Occipital lobe (tissue), 2 donors: ENCODE results near the gene RAMAC. TPM values are rescaled to one million over a fixed set of nuclear protein-coding genes. Genes with fewer than 3 reads are reported as not detected.
"Not testable (repeated sequence)": the region's sequence is repeated elsewhere in the genome, so short reads cannot be mapped to it uniquely, and the experiment has no call there.

ENCODE experiments used
- DNase-seq: peaks from one replicate; lab custom pipeline; 2025; lab: John Stamatoyannopoulos, UW
- total RNA-seq: library from RNA; depleted of rRNA; stranded (reverse); fragments of >200 nt; gene quantifications from one replicate; pipeline ENCODE4 v1.2.3, GENCODE V29; 2014

Gene RAMAC
- total RNA-seq: 41.5 TPM

DNA sequence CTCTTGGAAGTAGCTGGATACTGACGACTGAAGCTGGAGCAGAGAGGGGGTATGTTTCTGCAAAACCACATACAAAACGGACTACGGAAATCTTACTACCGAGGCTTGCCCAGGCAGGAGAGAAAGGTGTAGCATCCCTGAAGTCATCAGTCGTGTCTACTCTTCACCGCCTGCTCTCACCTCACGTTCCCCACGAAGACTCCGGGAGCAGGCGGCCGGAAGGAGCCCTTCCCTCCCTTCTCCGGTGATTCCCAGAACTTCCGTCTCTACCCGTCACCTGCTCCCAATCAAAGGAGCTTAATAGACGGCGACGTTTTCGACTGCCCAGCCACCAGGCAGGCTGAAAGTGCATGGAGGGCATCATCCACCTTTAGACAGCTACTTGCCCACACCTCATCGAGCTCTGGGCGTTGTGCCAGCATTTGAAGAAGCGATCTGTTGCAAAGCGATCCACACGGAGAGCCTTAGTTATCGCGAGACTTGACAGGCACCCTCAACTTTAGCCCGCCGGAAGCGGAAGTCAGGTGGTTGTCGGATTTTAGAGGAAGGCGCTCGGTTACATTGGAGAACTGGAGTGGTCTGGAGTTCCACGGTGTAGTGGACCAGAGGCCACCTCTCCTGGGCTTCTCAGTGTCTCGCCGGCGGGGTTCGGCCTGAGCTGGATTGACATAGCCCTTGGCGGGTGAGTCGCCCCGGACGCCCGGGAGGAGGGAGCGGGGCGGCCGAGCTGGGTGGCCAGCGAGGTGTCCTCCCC, at the start of gene RAMAC:
TSS of gene RAMAC (plus strand) at position 523 of the 754 bp plus-strand sequence. CDS start 2,809 bp downstream, outside the sequence.
- DNase-seq: peak; percentile 93

DNA sequence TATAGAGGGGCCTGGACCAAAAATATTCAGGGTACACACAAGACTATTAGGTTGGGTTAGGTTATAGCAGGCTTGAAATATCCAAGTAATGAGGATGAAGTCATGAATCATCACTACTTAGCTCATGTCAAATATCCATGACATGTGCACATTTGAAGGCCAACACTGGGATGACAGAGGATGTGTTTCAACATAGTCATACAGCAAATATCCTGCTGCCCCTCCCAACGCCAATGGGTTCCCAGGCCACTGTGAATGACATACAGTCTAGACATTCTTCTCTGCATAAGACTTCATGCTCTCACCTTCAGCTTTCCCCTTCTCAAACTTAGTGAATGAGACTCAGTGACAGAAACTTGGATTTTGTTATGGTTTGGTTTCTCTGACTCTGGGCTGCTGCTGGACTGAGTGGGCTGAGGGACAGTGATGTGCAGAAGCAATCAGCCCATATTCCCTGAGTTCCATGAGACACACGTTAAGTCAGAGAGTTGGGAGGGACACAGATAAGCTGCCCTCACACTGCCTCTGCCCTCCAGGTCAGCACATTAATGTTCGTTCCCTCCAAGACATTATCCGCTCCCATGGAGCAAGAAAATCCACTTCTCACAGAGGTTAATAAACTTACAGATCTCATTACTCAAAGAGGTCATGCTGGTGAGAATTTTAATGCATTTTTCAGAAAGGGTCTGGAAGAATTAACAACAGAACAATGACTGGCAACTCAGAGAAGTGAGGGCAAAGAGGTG, 48.9 kb upstream of the RAMAC start:
- no peak for DNase-seq

DNA sequence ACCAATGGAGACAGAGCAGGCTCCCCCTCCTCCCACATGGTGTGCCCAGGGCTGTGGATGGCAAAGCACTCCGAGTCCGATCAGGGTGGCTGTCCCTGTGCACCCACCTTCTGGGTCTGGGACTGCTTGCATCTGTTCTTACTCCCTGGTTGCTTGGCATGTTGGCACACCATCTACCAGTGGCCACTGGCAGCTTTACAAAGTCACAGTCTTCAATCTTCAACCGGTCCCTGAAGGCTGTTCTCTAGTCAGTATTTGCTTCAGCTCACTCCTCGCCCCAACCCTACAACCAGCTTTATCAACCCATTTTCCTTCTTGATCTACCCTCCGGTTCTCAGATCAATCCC, 48.3 kb upstream of the RAMAC start:
- DNase-seq: no peak

DNA sequence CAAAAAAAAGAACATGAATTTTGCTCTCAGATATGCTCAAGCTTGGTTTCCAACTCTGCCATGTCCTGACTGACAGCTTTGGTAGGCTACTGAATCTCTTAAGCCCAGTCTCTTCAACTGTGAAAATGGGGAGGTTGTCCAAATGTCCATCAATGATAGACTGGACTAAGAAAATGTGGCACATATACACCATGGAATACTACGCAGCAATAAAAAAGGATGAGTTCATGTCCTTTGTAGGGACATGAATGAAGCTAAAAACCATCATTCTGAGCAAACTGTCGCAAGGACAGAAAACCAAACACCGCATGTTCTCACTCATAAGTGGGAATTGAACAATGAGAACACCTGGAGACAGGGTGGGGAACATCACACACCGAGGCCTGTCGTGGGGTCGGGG, 46.3 kb upstream of the RAMAC start:
- not testable (repeated sequence) for DNase-seq

DNA sequence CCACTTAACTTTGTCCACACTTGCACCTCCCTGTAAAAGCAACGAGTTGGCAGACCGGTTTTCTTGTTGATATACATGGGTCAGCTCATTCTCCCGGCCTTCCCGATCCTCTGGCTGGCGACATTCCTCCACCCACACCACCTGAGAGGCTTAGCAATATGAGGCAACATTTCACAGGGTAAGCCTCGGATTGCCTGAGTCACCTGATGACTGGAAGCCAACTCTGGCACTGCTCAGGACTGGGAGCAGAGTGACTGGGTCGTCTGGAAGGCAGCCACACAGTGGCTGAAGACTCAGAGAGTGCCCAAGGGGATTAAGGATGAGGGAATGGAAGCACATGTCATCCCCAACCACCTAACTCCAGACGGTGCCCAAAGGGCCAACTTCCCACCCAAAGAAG, 43.3 kb upstream of the RAMAC start:
- no peak for DNase-seq

DNA sequence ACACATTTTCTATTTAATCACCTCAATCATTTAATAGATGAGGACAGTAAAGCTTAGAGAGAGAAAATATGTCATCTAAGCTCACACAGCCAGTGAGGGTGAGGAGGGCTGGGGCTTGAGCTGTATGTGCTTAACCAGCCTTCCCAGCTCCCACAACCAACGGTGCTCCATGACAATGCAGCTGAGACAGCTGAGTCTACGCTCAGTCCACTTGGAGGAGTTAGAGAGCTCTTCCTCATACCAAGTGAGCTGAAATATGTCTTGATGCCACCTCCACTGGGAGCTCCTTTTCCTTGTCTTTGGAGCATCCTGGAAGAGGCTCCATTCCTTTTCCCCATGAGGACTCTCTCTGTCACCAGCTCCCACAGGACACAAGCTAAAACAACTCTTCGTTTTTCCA, 42.8 kb upstream of the RAMAC start:
- no peak for DNase-seq

DNA sequence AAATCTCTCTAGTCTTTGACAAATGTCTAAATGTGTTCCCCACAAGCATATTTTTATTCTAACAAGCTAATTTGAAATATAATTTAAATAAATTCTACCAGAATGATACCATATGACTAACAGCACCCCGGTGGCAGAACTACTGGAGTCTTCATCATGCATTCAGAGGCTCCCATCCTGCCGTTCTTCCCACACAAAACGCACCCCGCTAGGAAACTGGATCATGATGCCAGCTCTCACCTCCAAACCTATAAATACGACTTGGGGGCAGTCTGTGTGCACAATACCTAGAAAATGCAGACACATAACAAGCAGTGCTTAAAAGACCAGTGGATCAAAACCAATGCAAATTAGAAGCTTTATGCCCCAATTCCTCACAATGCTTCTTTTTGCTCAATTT, 42.0 kb upstream of the RAMAC start:
- DNase-seq: no peak

DNA sequence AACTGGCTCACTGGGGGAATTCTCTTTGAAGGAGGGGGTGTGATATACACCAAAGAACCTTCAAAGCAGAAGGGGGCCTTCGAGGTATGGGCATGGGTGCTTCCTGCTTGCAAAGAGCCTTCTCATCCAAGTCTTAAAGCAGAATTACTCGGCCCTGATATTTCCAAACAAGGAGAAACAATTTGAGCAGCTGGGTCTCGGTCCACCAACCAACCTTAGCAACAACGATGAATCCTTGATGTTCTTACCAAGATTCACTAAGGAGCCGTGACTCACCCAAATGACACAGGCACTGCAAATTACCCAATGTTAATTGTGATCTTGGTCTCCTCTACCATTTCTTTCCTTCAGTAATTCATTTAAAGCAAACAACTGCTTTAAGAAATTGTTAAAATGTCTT, 41.2 kb upstream of the RAMAC start:
- DNase-seq: no peak

DNA sequence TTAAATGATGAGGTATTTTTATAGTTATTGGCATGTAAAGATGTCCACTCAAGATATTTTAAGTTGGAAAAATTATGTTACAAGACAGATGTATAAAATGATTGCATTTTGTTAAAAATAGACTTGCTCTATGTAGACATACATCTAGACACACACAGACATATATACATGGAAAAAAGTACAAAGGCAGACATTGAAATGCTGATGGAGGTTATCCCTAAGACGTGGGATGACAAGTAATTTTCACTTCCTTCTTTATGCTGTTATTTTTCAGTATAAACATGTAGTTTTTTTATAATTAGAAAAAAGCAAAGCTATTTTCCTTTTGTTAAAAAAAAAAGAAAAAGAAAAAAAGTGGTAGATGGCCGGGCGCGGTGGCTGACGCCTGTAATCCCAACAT, 40.7 kb upstream of the RAMAC start:
- DNase-seq: no peak

DNA sequence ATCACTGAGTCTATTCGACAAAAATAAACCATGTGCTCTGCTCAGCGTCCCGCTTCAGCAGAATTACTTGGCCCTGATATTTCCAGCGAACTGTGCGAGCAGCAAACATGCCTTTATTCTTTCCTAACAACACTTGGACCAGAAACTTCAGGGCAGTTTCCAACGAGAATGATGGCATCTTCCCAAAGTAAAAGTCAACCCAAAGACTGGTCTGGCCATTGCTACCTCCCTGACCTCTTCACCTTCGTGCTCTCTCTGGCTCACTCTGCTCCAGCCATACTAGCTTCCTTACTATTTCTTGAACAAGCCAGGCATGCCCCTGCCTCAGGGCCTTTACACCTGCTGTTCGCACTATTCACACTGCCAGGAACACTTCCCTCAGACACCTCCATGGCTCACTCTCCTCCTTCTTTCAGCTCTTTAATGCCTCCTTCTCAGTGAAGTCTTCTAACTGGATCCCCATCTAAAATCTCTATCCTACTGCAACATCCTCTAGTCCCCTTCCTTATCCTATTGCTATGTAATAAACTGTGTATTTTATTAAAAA, 39.8 kb upstream of the RAMAC start:
- DNase-seq: no peak

DNA sequence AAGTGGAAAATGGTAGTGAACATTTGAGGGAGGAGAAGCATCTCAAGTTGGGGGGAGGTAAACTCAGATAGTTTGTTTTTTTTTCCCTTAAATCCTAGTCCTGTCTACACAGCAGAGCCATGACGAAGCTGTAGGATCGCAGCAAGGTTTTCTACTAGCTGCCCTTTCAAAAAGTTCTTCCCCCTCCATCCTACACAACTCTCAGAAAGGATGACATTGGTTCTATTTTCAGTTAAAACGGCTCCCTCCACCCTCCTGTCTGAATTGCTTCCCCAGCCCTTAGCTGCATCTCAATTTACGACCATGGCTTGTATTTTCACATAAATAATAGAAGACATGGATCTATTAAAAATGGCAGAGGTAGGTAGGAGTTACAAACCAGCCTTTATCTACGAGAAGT, 35.7 kb upstream of the RAMAC start:
- DNase-seq: no peak

DNA sequence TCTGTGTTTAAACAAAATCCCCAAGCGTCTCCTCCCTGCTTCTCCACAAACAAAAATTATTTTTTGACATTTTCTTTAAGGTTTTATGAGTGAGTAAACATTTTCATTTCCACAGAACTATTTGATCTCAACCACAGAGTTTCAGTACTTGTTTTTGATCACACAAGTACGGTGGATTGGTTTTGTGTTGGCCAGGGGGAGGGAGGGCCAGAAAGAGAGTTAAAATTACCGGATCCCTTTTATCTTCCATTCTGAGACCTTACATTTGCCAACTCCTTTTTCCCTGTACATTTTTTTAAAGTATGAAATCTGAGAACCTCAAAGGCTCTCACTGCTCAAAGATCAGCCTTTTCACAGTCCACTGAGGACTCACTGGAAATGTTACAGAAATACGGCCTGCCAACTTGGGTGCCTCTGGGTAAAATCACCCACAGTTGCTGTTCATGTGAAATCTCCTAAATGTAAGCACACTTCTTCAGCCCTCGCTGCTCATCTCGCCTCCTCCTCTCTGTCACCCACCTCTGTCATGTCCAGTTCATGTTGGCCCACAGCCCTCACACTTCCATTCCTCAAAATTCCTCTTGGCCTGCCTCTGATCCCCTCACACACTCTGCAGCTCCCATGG, 35.2 kb upstream of the RAMAC start:
- DNase-seq: no peak

DNA sequence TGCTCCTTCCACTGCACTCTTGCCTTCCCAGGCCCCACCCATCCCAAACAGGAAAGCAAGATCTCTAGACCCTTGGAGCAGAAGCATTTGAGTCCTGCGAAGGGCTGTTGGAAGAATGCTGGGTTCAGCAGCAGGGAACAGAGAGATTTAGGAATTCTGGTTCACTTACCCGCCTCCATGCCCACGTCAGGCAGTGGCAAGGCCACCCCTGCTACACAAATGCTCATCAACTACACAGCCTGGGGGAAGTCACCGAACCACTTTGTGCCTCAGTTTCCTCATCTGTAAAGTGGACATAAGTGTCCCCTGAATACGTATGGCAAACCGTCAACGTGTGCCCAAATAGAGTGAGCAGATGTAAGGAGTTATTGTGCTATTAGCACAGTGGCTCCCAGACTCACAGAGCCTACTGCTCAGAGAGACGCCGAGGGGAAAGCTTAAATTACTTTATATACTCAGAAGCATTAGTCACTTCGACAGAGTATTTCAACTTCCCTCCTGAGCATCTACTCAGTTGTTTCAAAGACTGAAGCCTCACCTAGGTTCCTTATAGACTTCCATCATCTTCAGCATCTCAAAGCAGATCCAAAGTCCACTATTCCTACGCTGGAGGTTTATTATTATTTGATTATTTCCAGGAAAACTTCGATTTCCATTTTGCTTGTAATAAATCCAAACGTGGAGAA, 34.4 kb upstream of the RAMAC start:
- DNase-seq: no peak

DNA sequence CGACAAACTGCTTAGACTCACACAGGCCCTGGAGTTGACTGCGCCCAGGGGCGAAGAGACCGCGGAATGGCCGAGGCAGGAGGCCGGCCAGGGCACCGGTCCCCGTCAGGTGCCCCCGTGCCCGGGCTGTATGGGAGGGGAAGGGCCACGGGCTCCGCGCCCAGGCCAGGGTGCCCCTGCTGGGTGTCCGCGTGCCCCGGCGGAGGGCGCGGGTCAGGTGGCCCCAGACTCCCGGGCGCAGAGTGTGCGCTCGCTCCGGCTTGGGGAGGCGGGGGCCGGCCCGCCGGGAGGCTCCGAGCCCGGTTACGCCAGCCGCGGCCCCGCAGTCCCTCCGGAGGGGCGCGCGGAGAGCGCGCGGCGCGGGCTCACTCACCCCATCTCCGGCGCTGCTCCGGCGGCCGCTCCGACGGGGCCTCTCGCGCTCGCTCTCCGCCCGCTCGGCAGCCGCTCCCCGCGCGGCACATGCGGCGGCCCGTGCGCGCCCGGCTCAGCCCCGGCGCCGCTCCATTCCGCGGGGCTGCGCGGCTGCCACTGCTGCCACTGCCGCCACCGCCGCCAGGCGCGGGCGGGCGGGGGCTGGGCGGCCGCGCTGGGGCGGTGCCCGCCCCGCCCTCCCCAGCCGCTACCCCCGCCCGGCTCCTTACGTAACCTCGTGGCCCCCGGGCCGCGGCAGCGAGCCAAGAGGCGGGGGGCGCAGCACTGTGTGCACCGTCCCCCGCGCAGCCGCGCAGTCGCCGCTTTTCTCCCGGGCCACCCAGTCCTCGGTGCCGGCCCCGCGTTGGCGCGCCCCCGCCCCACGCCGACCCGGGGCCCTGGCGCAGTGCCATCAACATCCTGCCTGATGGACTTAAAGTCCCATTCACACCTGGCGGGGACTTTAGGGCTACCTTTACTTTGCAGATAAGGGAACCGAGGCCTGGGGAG, 33.6 kb upstream of the RAMAC start, which contains the start of gene HOMER2:
TSS of gene HOMER2 (minus strand) at position 563 of the 924 bp plus-strand sequence. CDS start at position 378, 185 bp downstream.
- DNase-seq: no peak

DNA sequence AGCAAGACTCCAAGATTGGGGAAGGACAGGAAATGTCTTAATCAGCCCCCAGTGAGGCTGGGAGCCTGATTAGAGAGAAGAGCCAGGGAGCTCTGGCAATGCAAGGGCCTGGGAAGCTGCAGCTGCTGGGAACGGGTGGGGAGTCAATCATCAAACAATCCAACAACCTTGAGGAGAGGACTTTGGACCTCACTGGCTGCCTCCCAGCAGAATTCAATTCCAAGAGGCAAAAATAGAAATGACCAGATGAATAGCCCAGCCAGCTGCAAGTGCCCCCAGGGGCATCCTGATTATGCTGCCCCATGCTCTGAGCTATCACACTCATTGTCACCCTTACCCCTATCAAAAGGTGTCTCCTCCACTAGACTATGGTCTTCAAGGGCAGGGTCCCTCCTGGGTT, 27.4 kb upstream of the RAMAC start:
- DNase-seq: no peak

DNA sequence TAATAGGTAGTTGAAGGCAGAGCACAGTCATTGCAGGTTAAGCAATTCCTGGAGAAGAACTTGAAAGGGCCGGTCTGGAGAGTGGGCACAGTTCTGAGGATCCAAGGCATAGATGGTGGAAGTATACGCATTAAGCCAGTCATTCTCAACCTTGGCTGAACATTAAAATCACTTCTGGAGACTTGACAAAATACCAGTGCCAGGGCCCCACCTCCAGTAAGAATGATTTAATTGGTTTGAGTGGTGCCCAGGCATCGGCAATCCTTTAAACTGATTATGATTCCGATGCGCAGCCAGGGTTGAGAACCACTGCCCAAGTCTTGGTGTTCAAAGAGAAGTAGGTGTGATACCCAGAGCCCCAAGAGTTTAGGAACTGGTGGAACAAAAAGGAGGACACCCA, 26.6 kb upstream of the RAMAC start:
- DNase-seq: no peak

DNA sequence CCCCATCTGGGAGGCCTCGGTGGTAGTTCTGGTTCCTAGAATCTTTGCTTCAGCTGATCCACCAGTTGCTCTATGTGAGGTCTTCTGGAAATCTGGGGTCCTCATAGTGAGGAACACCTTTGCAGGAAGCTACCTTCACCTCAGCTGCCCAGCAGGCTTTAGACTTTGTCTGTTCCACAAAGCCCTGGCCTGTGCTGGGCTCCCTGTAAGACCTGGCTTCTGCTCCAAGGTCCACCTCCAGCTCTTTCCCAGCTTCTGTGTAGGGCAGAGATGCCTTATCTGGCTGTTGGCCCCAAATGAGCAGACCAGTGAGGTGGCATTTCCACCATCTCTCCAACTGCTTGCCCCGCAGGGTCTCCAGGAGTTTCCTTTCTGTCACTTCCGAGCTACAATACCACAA, 25.2 kb upstream of the RAMAC start:
- no peak for DNase-seq

DNA sequence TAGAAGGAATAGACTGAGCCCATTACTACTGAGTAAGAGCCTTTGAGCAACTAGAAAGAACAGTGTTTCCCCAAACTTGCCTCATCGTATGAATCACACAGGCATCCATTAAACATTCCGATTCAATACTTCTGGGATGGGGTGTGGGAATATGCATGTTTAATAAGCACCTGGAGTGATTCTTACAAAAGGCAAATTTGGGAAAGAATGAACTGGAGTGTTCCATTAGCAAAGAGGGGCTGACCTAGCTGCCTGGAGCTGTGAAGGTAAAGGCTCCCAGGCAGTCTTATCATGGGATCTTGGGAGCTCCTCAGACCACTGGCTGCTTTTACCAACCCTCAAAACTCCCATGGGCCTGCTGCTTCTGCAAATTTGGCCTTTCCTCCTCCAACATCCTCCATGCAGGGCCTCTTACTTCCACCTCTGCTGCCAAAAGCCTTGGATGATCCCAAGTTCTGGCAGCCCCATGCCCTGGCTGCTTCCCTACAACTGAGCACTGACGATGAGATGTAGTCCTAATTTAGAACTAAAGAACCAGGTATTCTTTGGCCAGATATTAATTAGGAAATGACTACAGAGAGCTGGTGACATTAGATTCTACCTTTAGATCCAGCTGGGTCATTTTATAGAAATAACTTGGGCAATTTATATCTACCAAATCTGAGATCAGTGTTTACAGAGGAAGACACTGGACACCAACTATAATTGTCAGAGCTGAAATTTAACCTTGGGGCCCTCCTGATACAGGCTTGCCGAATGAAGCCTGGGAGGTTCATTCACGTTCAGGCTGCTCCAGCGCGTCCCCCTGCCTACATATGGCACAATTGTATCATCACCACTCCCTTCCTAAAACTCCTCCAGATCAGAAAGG, 22.3 kb upstream of the RAMAC start:
- DNase-seq: no peak

DNA sequence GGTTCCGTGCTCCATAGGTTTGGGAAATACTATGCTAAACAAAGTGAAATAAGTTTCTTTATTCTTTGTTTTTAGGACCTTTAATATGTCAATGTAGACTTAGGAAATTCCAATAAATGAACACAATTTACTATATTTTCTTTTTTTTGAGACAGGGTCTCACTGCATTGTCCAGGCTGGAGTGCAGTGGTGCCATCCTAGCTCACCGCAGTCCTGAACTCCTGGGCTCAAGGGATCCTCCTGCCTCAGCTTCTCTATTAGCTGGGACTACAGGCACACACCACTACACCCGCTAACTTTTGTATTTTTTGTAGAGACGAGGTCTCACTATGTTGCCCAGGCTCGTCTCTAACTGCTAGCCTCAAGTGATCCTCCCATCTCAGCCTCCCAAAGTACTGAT, 21.1 kb upstream of the RAMAC start:
- no peak for DNase-seq

DNA sequence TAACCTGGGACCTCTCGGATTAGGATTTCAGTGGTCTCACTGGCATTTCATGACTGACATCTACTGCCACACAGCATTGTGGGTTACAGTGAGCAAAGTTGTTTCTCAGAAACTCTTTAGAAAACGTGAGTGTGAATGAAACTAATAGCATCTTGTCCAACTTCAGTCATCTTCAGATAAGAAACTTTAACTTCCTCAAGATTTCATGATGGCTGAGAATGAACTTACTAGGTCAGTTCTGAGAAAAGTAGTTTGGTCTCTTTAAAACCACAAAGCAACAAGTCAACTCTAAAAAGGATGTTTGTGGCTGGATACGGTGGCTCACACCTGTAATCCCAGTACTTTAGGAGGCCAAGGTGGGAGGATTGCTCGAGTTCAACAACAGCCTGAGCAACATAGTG, 19.3 kb upstream of the RAMAC start:
- DNase-seq: no peak
